Measurements from ENCODE around the gene DUSP9. TPM values are rescaled to one million over a fixed set of nuclear protein-coding genes. Genes with fewer than 3 reads are reported as not detected.
"Not testable (repeated sequence)": the region's sequence is repeated elsewhere in the genome, so short reads cannot be mapped to it uniquely, and the experiment has no call there.

The DUSP9 gene
- total RNA-seq, 1 experiment from 2014 or later = not detected

DNA sequence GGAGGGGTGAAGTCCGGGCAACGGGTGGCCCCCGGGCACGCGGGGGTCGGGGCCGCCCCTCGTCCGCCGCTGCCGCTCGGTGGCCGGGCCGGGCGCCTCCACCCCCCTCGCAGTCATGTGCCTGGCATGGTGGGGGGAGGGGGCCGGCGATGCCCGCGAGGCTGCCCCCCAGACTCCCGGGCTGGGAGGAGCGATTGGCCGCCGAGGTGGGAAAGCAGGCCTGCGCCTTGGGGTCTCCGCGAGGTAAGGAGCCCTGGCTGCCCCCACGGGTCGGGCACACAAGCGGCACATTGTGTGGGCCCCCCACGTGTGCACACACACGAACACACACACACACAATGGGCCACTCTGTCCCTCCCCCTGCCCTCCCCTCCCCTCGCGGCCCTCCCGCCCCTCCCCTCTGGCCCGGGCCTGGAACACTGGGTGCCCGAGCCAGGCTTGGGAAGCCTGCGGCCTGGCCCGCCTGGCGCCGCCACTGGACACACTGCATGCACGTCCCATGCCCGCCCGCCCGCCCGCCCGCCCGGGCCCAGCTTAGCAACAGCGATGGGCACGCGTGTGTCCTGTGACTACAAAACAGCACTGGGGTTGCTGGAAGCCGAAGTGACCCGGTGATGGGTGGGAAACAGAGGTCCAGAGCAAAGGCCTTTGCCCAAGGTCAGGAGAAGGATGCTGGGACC is 42.0 kb downstream of the DUSP9 start:
- H3K4me1 ChIP-seq (ENCODE audit: low read length) = peaks cover 8% of the 10 kb centered on the region
- no peaks in the 10 kb centered on the region for H3K79me2 ChIP-seq (ENCODE audit: low read length)
- H3K27ac ChIP-seq (ENCODE audit: low read length) = no peak overlapping the region
- H4K20me1 ChIP-seq (ENCODE audit: insufficient read depth, low read depth, low read length) = no peaks in the 10 kb centered on the region
- H3K4me2 ChIP-seq (ENCODE audit: low read depth, low read length, poor library complexity, severe bottlenecking) = no peak overlapping the region
- no peaks in the 10 kb centered on the region for H3K36me3 ChIP-seq (ENCODE audit: insufficient read depth, low read length)
- no peak overlapping the region for H3K4me3 ChIP-seq (ENCODE audit: low read length)
- no peak for DNase-seq
- H2AFZ ChIP-seq (ENCODE audit: low read length) = no peak overlapping the region
- H3K9me2 ChIP-seq (replicated peaks; ENCODE audit: insufficient read depth, low read length) = no peaks in the 10 kb centered on the region
- no peak overlapping the region for H3K9ac ChIP-seq (ENCODE audit: low read length)
- no peaks in the 10 kb centered on the region for H3K27me3 ChIP-seq (ENCODE audit: low read length)
- H3K9me3 ChIP-seq (ENCODE audit: low read length) = no peaks in the 10 kb centered on the region

GRCh38 chrX:153689654-153690465 is 42.9 kb downstream of the DUSP9 start:
- H3K27me3 ChIP-seq (ENCODE audit: low read length) = no peaks in the 10 kb centered on the region
- no peaks in the 10 kb centered on the region for H3K9me3 ChIP-seq (ENCODE audit: low read length)
- no peaks in the 10 kb centered on the region for H3K9me2 ChIP-seq (replicated peaks; ENCODE audit: insufficient read depth, low read length)
- H3K9ac ChIP-seq (ENCODE audit: low read length) = no peak overlapping the region
- H2AFZ ChIP-seq (ENCODE audit: low read length) = no peak overlapping the region
- no peak overlapping the region for H3K27ac ChIP-seq (ENCODE audit: low read length)
- H3K36me3 ChIP-seq (ENCODE audit: insufficient read depth, low read length) = no peaks in the 10 kb centered on the region
- DNase-seq = no peak
- no peak overlapping the region for H3K4me2 ChIP-seq (ENCODE audit: low read depth, low read length, poor library complexity, severe bottlenecking)
- H3K4me3 ChIP-seq (ENCODE audit: low read length) = no peak overlapping the region
- H3K4me1 ChIP-seq (ENCODE audit: low read length) = peaks cover 8% of the 10 kb centered on the region
- no peaks in the 10 kb centered on the region for H3K79me2 ChIP-seq (ENCODE audit: low read length)
- no peaks in the 10 kb centered on the region for H4K20me1 ChIP-seq (ENCODE audit: insufficient read depth, low read depth, low read length)

DNA sequence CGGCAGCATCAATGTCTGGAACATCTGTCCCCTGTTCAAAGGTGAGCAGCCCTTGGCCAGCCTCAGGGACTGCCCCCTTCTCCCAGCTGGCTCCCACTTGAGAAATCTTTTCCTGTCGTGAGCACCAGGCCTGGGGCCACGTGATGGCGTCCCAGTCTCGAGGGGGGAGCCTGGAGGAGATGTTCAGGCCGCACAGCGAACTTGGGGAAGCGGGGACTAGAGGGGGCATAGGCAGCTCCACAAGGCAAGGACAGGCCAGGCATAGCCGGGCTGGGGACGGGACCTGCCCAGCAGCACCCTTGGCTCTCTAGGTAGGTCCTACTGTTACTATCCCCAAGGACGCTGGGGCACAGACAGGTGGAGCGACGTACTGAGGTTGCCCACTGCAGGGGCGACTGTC is 43.5 kb downstream of the DUSP9 start:
- no peaks in the 10 kb centered on the region for H3K27me3 ChIP-seq (ENCODE audit: low read length)
- no peak overlapping the region for H2AFZ ChIP-seq (ENCODE audit: low read length)
- H3K27ac ChIP-seq (ENCODE audit: low read length) = no peak overlapping the region
- no peak overlapping the region for H3K4me3 ChIP-seq (ENCODE audit: low read length)
- H4K20me1 ChIP-seq (ENCODE audit: insufficient read depth, low read depth, low read length) = no peaks in the 10 kb centered on the region
- DNase-seq = no peak
- no peak overlapping the region for H3K4me2 ChIP-seq (ENCODE audit: low read depth, low read length, poor library complexity, severe bottlenecking)
- H3K79me2 ChIP-seq (ENCODE audit: low read length) = no peaks in the 10 kb centered on the region
- no peaks in the 10 kb centered on the region for H3K9me3 ChIP-seq (ENCODE audit: low read length)
- H3K9me2 ChIP-seq (replicated peaks; ENCODE audit: insufficient read depth, low read length) = no peaks in the 10 kb centered on the region
- peaks cover 8% of the 10 kb centered on the region for H3K4me1 ChIP-seq (ENCODE audit: low read length)
- H3K9ac ChIP-seq (ENCODE audit: low read length) = no peak overlapping the region
- no peaks in the 10 kb centered on the region for H3K36me3 ChIP-seq (ENCODE audit: insufficient read depth, low read length)

DNA sequence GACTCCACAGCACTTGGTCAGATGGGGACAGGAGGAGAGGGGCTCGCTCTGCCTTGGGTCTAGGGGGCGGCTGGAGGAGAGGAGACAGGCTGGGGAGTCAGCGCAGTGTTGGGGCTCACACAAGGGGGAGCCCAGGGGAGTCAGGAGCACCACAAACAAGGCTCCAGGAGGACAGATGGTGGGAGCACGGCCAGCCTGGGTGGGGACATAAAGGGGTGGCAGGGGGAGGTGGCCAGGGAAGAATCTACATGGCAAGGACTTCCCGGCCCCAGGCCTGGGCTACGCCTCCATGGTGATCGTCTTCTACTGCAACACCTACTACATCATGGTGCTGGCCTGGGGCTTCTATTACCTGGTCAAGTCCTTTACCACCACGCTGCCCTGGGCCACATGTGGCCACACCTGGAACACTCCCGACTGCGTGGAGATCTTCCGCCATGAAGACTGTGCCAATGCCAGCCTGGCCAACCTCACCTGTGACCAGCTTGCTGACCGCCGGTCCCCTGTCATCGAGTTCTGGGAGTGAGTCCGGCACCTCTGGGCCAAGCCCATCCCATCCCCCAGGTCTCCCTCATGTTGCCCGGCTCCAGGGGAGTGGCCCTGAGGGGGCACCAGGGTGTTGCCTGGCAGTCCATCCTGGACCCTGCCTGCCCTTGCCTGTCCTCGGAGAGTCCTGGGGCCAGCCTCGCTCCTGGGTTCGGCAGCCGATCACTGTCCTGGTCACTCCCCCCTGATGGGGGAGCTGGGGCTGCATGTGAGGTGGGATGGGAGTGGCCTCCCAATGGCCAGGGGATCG is 44.2 kb downstream of the DUSP9 start:
- not testable (repeated sequence) for H3K36me3 ChIP-seq (ENCODE audit: insufficient read depth, low read length); H3K27me3 ChIP-seq (ENCODE audit: low read length); H3K27ac ChIP-seq (ENCODE audit: low read length); H3K9me3 ChIP-seq (ENCODE audit: low read length); H3K9ac ChIP-seq (ENCODE audit: low read length); H4K20me1 ChIP-seq (ENCODE audit: insufficient read depth, low read depth, low read length); H3K79me2 ChIP-seq (ENCODE audit: low read length); DNase-seq; H3K9me2 ChIP-seq (replicated peaks; ENCODE audit: insufficient read depth, low read length); H3K4me2 ChIP-seq (ENCODE audit: low read depth, low read length, poor library complexity, severe bottlenecking); H3K4me1 ChIP-seq (ENCODE audit: low read length); H3K4me3 ChIP-seq (ENCODE audit: low read length); H2AFZ ChIP-seq (ENCODE audit: low read length)

DNA sequence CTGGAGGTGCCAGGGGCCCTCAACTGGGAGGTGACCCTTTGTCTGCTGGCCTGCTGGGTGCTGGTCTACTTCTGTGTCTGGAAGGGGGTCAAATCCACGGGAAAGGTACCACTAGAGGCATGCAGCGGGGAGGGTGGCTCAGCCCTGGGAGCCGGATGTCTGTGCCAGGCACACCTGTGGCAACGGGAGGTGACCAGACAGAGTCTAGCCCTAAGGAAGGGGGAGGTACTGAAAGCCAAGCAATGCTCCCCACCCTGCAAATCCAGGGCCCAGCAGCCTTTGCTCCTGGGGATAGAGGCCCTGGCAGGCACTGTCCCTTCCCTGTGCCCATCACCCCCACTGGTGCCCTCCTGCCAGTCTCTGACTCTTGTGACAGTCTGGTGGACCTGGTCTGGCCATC is 45.0 kb downstream of the DUSP9 start:
- no peaks in the 10 kb centered on the region for H3K27me3 ChIP-seq (ENCODE audit: low read length)
- no peaks in the 10 kb centered on the region for H3K9me3 ChIP-seq (ENCODE audit: low read length)
- no peak overlapping the region for H3K4me2 ChIP-seq (ENCODE audit: low read depth, low read length, poor library complexity, severe bottlenecking)
- no peaks in the 10 kb centered on the region for H4K20me1 ChIP-seq (ENCODE audit: insufficient read depth, low read depth, low read length)
- peaks cover 8% of the 10 kb centered on the region for H3K4me1 ChIP-seq (ENCODE audit: low read length)
- no peak overlapping the region for H3K4me3 ChIP-seq (ENCODE audit: low read length)
- H3K9me2 ChIP-seq (replicated peaks; ENCODE audit: insufficient read depth, low read length) = no peaks in the 10 kb centered on the region
- no peak for DNase-seq
- H3K79me2 ChIP-seq (ENCODE audit: low read length) = no peaks in the 10 kb centered on the region
- H3K27ac ChIP-seq (ENCODE audit: low read length) = no peak overlapping the region
- no peaks in the 10 kb centered on the region for H3K36me3 ChIP-seq (ENCODE audit: insufficient read depth, low read length)
- H3K9ac ChIP-seq (ENCODE audit: low read length) = no peak overlapping the region
- H2AFZ ChIP-seq (ENCODE audit: low read length) = no peak overlapping the region

DNA sequence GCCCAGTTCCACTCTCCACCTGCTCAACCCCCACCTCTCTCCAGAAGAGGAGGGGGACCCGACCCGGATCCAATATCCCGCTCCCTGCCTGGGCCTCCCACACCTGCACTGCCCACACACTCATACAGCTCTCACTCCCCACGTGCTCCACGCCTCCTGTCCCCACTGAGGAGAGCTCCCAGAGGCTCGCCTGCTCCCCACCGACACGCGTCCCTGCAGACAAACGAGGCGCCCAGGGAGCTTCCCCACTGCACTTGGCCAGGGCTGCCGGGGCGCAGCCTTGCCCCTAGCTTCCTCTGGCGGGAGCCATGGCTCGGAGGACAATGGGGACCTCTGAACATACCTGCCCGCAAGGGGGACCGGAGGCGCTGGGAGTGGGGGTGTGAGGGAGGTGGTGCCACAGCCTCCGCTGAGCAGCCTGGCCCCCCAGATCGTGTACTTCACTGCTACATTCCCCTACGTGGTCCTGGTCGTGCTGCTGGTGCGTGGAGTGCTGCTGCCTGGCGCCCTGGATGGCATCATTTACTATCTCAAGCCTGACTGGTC is 45.7 kb downstream of the DUSP9 start:
- DNase-seq = no peak
- Histone ChIP-seq H3K27ac (ENCODE audit: low read length) (no peak overlapping the region), H3K27me3 (ENCODE audit: low read length) (no peaks in the 10 kb centered on the region), H3K9me2 (replicated peaks; ENCODE audit: insufficient read depth, low read length) (no peaks in the 10 kb centered on the region), H3K36me3 (ENCODE audit: insufficient read depth, low read length) (no peaks in the 10 kb centered on the region), H2AFZ (ENCODE audit: low read length) (no peak overlapping the region), H4K20me1 (ENCODE audit: insufficient read depth, low read depth, low read length) (no peaks in the 10 kb centered on the region), H3K4me1 (ENCODE audit: low read length) (peaks cover 8% of the 10 kb centered on the region), H3K79me2 (ENCODE audit: low read length) (no peaks in the 10 kb centered on the region), H3K9ac (ENCODE audit: low read length) (no peak overlapping the region), H3K9me3 (ENCODE audit: low read length) (no peaks in the 10 kb centered on the region), H3K4me2 (ENCODE audit: low read depth, low read length, poor library complexity, severe bottlenecking) (no peak overlapping the region), H3K4me3 (ENCODE audit: low read length) (no peak overlapping the region)

GRCh38 chrX:153693216-153694086 is 46.4 kb downstream of the DUSP9 start:
- no peak for DNase-seq

More at GRCh38 chrX:153693216-153694086, 46.4 kb downstream of the DUSP9 start:
- no peaks in the 10 kb centered on the region for H3K9me3 ChIP-seq (ENCODE audit: low read length)
- no peaks in the 10 kb centered on the region for H3K9me2 ChIP-seq (replicated peaks; ENCODE audit: insufficient read depth, low read length)
- no peak overlapping the region for H3K9ac ChIP-seq (ENCODE audit: low read length)
- H3K4me2 ChIP-seq (ENCODE audit: low read depth, low read length, poor library complexity, severe bottlenecking) = no peak overlapping the region
- H3K4me3 ChIP-seq (ENCODE audit: low read length) = no peak overlapping the region
- no peaks in the 10 kb centered on the region for H3K79me2 ChIP-seq (ENCODE audit: low read length)
- H4K20me1 ChIP-seq (ENCODE audit: insufficient read depth, low read depth, low read length) = no peaks in the 10 kb centered on the region
- H3K4me1 ChIP-seq (ENCODE audit: low read length) = peaks cover 8% of the 10 kb centered on the region
- H3K36me3 ChIP-seq (ENCODE audit: insufficient read depth, low read length) = no peaks in the 10 kb centered on the region
- no peak overlapping the region for H2AFZ ChIP-seq (ENCODE audit: low read length)
- H3K27me3 ChIP-seq (ENCODE audit: low read length) = no peaks in the 10 kb centered on the region
- H3K27ac ChIP-seq (ENCODE audit: low read length) = no peak overlapping the region

All from Karpas-422 (cell line).